ENCODE measurements around the gene SELENON. TPM values are rescaled to one million over a fixed set of nuclear protein-coding genes. Genes with fewer than 3 reads are reported as not detected.

SELENON gene
- total RNA-seq, 1 experiment from 2014 or later: 90.9 TPM

DNA sequence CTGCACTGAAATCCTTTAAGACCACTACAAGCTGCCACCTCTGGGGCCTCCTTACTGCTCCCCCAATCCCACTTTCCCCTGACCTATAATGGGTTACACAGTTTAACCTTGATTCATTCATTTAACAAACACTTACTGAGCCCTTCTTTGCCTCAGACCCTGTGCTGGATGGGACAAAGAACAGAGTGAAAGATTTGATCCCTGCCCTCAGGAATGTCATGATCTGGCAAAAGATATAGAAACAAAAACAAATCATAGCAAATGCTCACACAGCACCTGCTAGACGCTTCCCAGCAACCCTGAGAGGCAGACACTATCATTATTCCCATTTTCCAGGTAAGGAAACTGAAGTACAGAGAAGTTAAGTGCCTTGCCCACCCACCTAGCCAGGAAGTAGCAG lies 66.3 kb downstream of the SELENON start:
- H3K23me2 ChIP-seq (ENCODE audit: insufficient read length, low read depth, low read length, poor library complexity, severe bottlenecking): no peaks in the 10 kb centered on the region
- no peak overlapping the region for H4K91ac ChIP-seq (ENCODE audit: insufficient read length, low read depth, low read length)
- no peak overlapping the region for H2AK5ac ChIP-seq (ENCODE audit: insufficient read length, low read length)
- Mint-ChIP-seq H3K36me3 (ENCODE audit: insufficient read depth in 1 of 3, low read depth in 3 of 3) (peaks cover 0 to 13% (median 12%) of the 10 kb centered on the region in 3 experiments; a peak in 4 of 7 replicates), H3K27me3 (ENCODE audit: low read depth) (no peaks in the 10 kb centered on the region), H3K4me3 (no peak overlapping the region), H3K27ac (no peak overlapping the region; a peak in 1 of 7 replicates), H3K4me1 (peaks cover 19 to 28% of the 10 kb centered on the region in 2 experiments), H3K9me3 (no peaks in the 10 kb centered on the region)
- H2BK120ac ChIP-seq (ENCODE audit: low read depth, low read length, poor library complexity, severe bottlenecking): no peak overlapping the region
- H2BK12ac ChIP-seq (ENCODE audit: insufficient read length, low read depth, low read length): no peak overlapping the region
- no peaks in the 10 kb centered on the region for H4K20me1 ChIP-seq (ENCODE audit: control insufficient read depth, insufficient read depth, insufficient read length)
- H2AFZ ChIP-seq (ENCODE audit: low read length): no peak overlapping the region
- no peak overlapping the region for H3T11ph ChIP-seq (ENCODE audit: low read length)
- no peak overlapping the region for H3K4ac ChIP-seq (ENCODE audit: low read depth, low read length)
- no peak overlapping the region for H3K27ac ChIP-seq (ENCODE audit: insufficient read length, low read depth, low read length)
- TF ChIP-seq, protein P1, sequence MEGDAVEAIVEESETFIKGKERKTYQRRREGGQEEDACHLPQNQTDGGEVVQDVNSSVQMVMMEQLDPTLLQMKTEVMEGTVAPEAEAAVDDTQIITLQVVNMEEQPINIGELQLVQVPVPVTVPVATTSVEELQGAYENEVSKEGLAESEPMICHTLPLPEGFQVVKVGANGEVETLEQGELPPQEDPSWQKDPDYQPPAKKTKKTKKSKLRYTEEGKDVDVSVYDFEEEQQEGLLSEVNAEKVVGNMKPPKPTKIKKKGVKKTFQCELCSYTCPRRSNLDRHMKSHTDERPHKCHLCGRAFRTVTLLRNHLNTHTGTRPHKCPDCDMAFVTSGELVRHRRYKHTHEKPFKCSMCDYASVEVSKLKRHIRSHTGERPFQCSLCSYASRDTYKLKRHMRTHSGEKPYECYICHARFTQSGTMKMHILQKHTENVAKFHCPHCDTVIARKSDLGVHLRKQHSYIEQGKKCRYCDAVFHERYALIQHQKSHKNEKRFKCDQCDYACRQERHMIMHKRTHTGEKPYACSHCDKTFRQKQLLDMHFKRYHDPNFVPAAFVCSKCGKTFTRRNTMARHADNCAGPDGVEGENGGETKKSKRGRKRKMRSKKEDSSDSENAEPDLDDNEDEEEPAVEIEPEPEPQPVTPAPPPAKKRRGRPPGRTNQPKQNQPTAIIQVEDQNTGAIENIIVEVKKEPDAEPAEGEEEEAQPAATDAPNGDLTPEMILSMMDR (conservative IDR thresholded peaks at IDR 0.05): no peak
- H2BK5ac ChIP-seq (ENCODE audit: insufficient read length, low read length): no peak overlapping the region
- no peak overlapping the region for H4K5ac ChIP-seq (ENCODE audit: insufficient read length, low read depth, low read length)
- H3K18ac ChIP-seq (ENCODE audit: insufficient read length, low read depth, low read length): no peak overlapping the region
- no peaks in the 10 kb centered on the region for H3K79me1 ChIP-seq (ENCODE audit: insufficient read depth, low read depth, low read length, poor library complexity, severe bottlenecking)
- no peak overlapping the region for H3K14ac ChIP-seq (ENCODE audit: insufficient read depth, low read length)
- no peak overlapping the region for H3K4me2 ChIP-seq (ENCODE audit: insufficient read depth, insufficient read length, low read length)
- no peaks in the 10 kb centered on the region for H3K9me3 ChIP-seq (ENCODE audit: control insufficient read depth, low read depth, low read length)
- no peak overlapping the region for H3K23ac ChIP-seq (ENCODE audit: insufficient read length, low read depth, low read length)
- no CpG with 5 or more reads among the region's 1 CpG for WGBS (ENCODE audit: extremely low coverage, insufficient read length, low lambda C conversion rate)
- H3K4me1 ChIP-seq (ENCODE audit: insufficient read depth, low read length): peaks cover 2% of the 10 kb centered on the region; the same call in 1 of the 2 replicates
- H3K79me2 ChIP-seq (ENCODE audit: insufficient read depth, low read length): no peaks in the 10 kb centered on the region
- no peak for DNase-seq
- no peak overlapping the region for H3K56ac ChIP-seq (ENCODE audit: insufficient read length, low read depth, low read length)
- H2BK15ac ChIP-seq (ENCODE audit: low read depth, low read length): no peak overlapping the region
- H3K9ac ChIP-seq (ENCODE audit: extremely low read depth, insufficient read length, low read length): no peak overlapping the region
- no peak overlapping the region for H2BK20ac ChIP-seq (ENCODE audit: low read depth, low read length, poor library complexity, severe bottlenecking)
- no peaks in the 10 kb centered on the region for H3K27me3 ChIP-seq (ENCODE audit: insufficient read depth, low read length)
- H4K8ac ChIP-seq (replicated peaks; ENCODE audit: insufficient read length, low read depth, low read length): no peak overlapping the region

Measured in H9 (cell line).